ENCODE results near the gene CHD5. TPM values are rescaled to one million over a fixed set of nuclear protein-coding genes. Genes with fewer than 3 reads are reported as not detected.

Gene CHD5
- total RNA-seq, 4 donors from 2014 or later = 0.05 TPM; not detected in 3

GRCh38 chr1:6145396-6145750 lies 34.7 kb downstream of the CHD5 start:
- Histone ChIP-seq H3K4me1 (peaks cover 0 to 3% of the 10 kb centered on the region in 2 donors), H3K9me3 (no peaks in the 10 kb centered on the region), H3K36me3 (no peaks in the 10 kb centered on the region), H3K27ac (no peak overlapping the region), H3K4me3 (no peak overlapping the region), H3K27me3 (peaks cover 20 to 36% (median 31%) of the 10 kb centered on the region in 3 donors)
- TF ChIP-seq CTCF (IDR thresholded peaks at IDR 0.05 in 4 of 5, conservative IDR thresholded peaks at IDR 0.05 in 1 of 5) (no peak), POLR2A (IDR thresholded peaks at IDR 0.05) (no peak)
- intact Hi-C loops (cut with DNase I; ENCODE audit: low total_unique reads) = no loop called here
- no peak for ATAC-seq
- in situ Hi-C loops (cut with MboI; ENCODE audit: low sequenced_read_pairs in 4 of 4) = no loop called here
- no peak for DNase-seq

- H3K9me3 ChIP-seq = no peaks in the 10 kb centered on the region
- no peaks in the 10 kb centered on the region for H3K36me3 ChIP-seq
- H3K27ac ChIP-seq = no peak overlapping the region
- H3K27me3 ChIP-seq = peaks cover 20 to 36% (median 31%) of the 10 kb centered on the region in 3 donors
- TF ChIP-seq POLR2A (IDR thresholded peaks at IDR 0.05) = no peak
- TF ChIP-seq CTCF (IDR thresholded peaks at IDR 0.05 in 4 of 5, conservative IDR thresholded peaks at IDR 0.05 in 1 of 5) = no peak
- in situ Hi-C loops (cut with MboI; ENCODE audit: low sequenced_read_pairs in 4 of 4) = no loop called here
- DNase-seq (no peak), ATAC-seq (no peak)
- H3K4me1 ChIP-seq = peaks cover 0 to 3% of the 10 kb centered on the region in 2 donors
- H3K4me3 ChIP-seq = no peak overlapping the region
- intact Hi-C loops (cut with DNase I; ENCODE audit: low total_unique reads) = no loop called here
Measured at GRCh38 chr1:6144647-6145395, 35.3 kb downstream of the CHD5 start.

- intact Hi-C loops (cut with DNase I; ENCODE audit: low total_unique reads) = no loop called here
- Histone ChIP-seq H3K27ac (no peak overlapping the region), H3K27me3 (peaks cover 16 to 35% (median 27%) of the 10 kb centered on the region in 3 donors), H3K36me3 (no peaks in the 10 kb centered on the region), H3K4me3 (no peak overlapping the region), H3K4me1 (peaks cover 0 to 3% of the 10 kb centered on the region in 2 donors), H3K9me3 (no peaks in the 10 kb centered on the region)
- ATAC-seq (no peak), DNase-seq (no peak)
- in situ Hi-C loops (cut with MboI; ENCODE audit: low sequenced_read_pairs in 4 of 4) = no loop called here
- TF ChIP-seq CTCF (IDR thresholded peaks at IDR 0.05 in 4 of 5, conservative IDR thresholded peaks at IDR 0.05 in 1 of 5) = no peak
- no peak for TF ChIP-seq POLR2A (IDR thresholded peaks at IDR 0.05)
Measured at GRCh38 chr1:6144175-6144574, 35.9 kb downstream of the CHD5 start.

- no peaks in the 10 kb centered on the region for H3K36me3 ChIP-seq
- DNase-seq (no peak), ATAC-seq (no peak)
- intact Hi-C loops (cut with DNase I; ENCODE audit: low total_unique reads) = no loop called here
- in situ Hi-C loops (cut with MboI; ENCODE audit: low sequenced_read_pairs in 4 of 4) = no loop called here
- peaks cover 14 to 27% (median 19%) of the 10 kb centered on the region in 3 donors for H3K27me3 ChIP-seq
- TF ChIP-seq CTCF (IDR thresholded peaks at IDR 0.05 in 4 of 5, conservative IDR thresholded peaks at IDR 0.05 in 1 of 5) = no peak
- peaks cover 0 to 3% of the 10 kb centered on the region in 2 donors for H3K4me1 ChIP-seq
- no peaks in the 10 kb centered on the region for H3K9me3 ChIP-seq
- H3K4me3 ChIP-seq = no peak overlapping the region
- H3K27ac ChIP-seq = no peak overlapping the region
Measured at GRCh38 chr1:6143395-6143794, 36.7 kb downstream of the CHD5 start.

Data from gastrocnemius medialis (tissue), 4 donors.